Upper lobe of right lung (tissue), 1 donor: ENCODE data around the gene UFSP1. TPM values are rescaled to one million over a fixed set of nuclear protein-coding genes. Genes with fewer than 3 reads are reported as not detected.
A peak's percentile ranks its signal among the peaks of the same experiment; 100 is the strongest.
"Not testable (repeated sequence)": the region's sequence is repeated elsewhere in the genome, so short reads cannot be mapped to it uniquely, and the experiment has no call there.

Experiments used
- ATAC-seq: fragments of 200-7000 bp; cut with Tn5 transposase; one replicate; pipeline ENCODE4 v1.9.1; 2020; ENCODE audit warnings: mild to moderate bottlenecking, moderate library complexity
- DNase-seq: peaks from one replicate; pipeline ENCODE4 v3.0.0-alpha.2; 2020
- H3K27ac ChIP-seq: fragments of 200-600 bp; one replicate; pipeline ENCODE4 v1.8.0; 2022
- H3K27me3 ChIP-seq: fragments of 200-600 bp; one replicate; pipeline ENCODE4 v1.8.0; 2022; ENCODE audit warnings: mild to moderate bottlenecking
- H3K36me3 ChIP-seq: fragments of 200-600 bp; one replicate; pipeline ENCODE4 v1.8.0; 2022
- H3K4me1 ChIP-seq: fragments of 200-600 bp; one replicate; pipeline ENCODE4 v1.8.0; 2022
- H3K4me3 ChIP-seq: fragments of 200-600 bp; one replicate; pipeline ENCODE4 v1.8.0; 2022; ENCODE audit warnings: mild to moderate bottlenecking
- H3K9me3 ChIP-seq: fragments of 200-600 bp; one replicate; pipeline ENCODE4 v1.8.0; 2022
- intact Hi-C: fragments of 100-400 bp; cut with DNase I; formaldehyde crosslinking; loops from one replicate; pipeline ENCODE4 v1.11.0; 2022
- long read RNA-seq: library from polyadenylated mRNA; unstranded; transcript quantifications from one replicate; pipeline ENCODE4 v2.0.0, GENCODE V29; 2021
- total RNA-seq: library from RNA; stranded (reverse); fragmentation: NEBNext Ultra II Directional; extraction: Animal tissue kit (Norgen Biotek cat#: 25700); gene quantifications from one replicate; pipeline ENCODE4 v1.2.1, GENCODE V29; 2021
- TF ChIP-seq, protein P1 (sequence below): fragments of 200-600 bp; IDR thresholded peaks from one replicate; pipeline ENCODE4 v1.8.0; 2022; ENCODE audit warnings: antibody characterized with exemption
- donor health status: DM: no; HTN: yes; CAD: no; lungs with severe emphysema.

The UFSP1 gene
- 3.1 TPM for total RNA-seq
- long read RNA-seq, transcript UFSP1-201 (1 exons, 996 nt): major isoform, 8 of 8 reads
- long read RNA-seq, partial matches to known transcripts: 0 of 8 reads
- long read RNA-seq, other reads (novel, unspliced or antisense): 0 of 8 reads

DNA sequence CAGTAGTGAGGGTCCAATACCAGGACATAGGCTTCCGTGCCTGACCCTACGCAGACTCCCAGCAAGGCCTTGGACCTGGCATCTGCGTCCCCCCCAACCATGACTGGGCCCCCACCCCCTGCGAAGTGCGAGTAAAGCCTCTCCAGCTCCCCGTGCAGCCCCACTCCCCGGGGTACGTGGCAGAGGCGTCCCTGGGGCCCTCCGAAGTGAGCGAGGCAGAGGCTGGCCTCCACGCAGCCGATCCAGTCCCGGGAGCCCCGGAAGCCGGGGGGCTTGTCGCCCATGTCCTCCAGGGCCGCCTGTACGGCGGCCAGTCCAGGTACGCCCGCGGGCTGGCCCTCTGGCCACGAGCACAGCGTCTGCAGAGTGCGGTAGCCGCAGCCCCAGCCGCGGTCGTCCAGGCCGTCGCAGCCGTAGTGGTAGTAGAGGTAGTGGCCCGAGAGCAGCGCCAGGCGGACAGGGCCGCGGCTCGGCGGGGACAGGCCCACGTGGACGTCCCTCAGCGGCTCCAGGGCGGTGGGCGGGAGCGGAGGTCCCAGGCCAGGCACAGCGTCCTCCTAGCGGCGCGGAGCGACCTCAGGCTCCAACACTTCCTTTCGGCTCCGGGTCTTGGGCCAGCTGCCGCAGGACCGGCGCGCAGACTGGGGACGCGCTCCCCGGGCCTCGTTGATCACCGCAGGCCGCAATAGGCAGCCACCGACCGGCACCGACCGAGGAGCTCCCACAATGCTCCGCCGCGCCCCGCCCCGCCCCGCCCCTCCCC, at the start of gene UFSP1:
Gene UFSP1 (minus strand): TSS at position 728 of the 763 bp plus-strand sequence. CDS start 444 bp downstream, at position 284.
- TF ChIP-seq, protein P1, sequence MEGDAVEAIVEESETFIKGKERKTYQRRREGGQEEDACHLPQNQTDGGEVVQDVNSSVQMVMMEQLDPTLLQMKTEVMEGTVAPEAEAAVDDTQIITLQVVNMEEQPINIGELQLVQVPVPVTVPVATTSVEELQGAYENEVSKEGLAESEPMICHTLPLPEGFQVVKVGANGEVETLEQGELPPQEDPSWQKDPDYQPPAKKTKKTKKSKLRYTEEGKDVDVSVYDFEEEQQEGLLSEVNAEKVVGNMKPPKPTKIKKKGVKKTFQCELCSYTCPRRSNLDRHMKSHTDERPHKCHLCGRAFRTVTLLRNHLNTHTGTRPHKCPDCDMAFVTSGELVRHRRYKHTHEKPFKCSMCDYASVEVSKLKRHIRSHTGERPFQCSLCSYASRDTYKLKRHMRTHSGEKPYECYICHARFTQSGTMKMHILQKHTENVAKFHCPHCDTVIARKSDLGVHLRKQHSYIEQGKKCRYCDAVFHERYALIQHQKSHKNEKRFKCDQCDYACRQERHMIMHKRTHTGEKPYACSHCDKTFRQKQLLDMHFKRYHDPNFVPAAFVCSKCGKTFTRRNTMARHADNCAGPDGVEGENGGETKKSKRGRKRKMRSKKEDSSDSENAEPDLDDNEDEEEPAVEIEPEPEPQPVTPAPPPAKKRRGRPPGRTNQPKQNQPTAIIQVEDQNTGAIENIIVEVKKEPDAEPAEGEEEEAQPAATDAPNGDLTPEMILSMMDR: no peak
- peak within 1 kb of the TSS; percentile 88 for H3K27ac ChIP-seq
- ATAC-seq (peak; percentile 69), DNase-seq (no peak)
- intact Hi-C loops: no loop called here
- no peaks in the 10 kb centered on the region for H3K9me3 ChIP-seq
- peaks cover 27% of the 10 kb centered on the region for H3K4me1 ChIP-seq
- H3K36me3 ChIP-seq: peaks cover 44% of the 10 kb centered on the region
- peak within 1 kb of the TSS; percentile 83 for H3K4me3 ChIP-seq
- H3K27me3 ChIP-seq: no peaks in the 10 kb centered on the region

DNA sequence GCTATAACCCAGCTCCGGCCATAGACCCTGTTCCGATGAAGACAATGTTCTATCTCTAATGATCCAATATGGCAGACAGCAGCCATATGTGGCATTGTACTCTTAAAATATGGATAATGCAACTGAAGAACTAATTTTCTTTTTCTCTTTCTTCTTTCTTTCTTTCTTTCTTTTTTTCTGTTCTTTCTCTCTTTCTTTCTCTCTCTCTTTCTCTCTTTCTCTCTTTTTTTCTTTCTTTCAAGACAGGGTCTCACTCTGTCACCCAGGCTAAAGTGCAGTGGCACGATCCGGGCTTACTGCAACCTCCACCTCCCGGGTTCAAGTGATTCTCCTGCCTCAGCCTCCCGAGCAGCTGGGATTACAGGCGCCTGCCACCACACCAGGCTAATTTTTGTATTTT, 46.7 kb upstream of the UFSP1 start:
- H3K27me3 ChIP-seq, H3K4me3 ChIP-seq, H3K36me3 ChIP-seq, intact Hi-C loops, H3K4me1 ChIP-seq, DNase-seq, H3K27ac ChIP-seq, H3K9me3 ChIP-seq, ATAC-seq: not testable (repeated sequence)

DNA sequence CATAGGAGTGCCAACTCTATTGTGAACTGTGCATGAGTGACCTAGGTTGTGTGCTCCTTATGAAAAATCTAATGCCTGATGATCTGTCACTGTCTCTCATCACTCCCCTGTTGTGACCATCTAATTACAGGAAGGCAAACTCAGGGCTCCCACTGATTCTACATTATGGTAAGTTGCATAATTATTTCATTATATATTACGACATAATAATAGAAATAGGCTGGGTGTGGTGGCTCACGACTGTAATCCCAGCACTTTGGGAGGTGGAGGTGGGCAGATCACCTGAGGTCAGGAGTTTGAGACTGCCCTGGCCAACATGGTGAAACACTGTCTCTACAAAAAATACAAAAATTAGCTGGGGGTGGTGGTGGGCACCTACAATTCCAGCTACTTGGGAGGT, 45.9 kb upstream of the UFSP1 start:
- H3K27me3 ChIP-seq, DNase-seq, H3K36me3 ChIP-seq, H3K4me3 ChIP-seq, H3K4me1 ChIP-seq, H3K9me3 ChIP-seq, intact Hi-C loops, H3K27ac ChIP-seq, ATAC-seq: not testable (repeated sequence)

DNA sequence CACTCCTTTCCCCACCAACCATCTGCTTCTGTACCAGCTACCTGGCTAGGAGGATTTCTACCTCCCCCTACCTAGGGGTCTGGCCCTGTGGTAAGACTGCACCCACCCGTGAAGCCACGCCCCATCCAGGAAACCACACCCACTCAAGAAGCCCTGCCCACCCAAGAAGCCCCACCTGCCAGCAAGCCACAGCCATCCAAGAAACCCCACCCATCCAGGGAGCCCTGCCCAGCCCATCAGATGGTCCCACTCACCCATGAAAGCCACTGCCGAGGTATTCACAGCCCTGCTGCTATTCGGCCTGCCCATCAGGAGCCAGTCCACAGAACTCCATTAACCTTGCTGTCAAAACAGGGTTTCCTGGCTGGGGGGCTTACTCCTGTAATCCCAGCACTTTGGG, 44.2 kb upstream of the UFSP1 start:
- no peaks in the 10 kb centered on the region for H3K36me3 ChIP-seq
- no peaks in the 10 kb centered on the region for H3K9me3 ChIP-seq
- intact Hi-C loops: no loop called here
- H3K27me3 ChIP-seq: no peaks in the 10 kb centered on the region
- no peak overlapping the region for H3K27ac ChIP-seq
- TF ChIP-seq, protein P1: no peak
- no peaks in the 10 kb centered on the region for H3K4me1 ChIP-seq
- no peak overlapping the region for H3K4me3 ChIP-seq
- ATAC-seq: no peak
- DNase-seq: no peak

DNA sequence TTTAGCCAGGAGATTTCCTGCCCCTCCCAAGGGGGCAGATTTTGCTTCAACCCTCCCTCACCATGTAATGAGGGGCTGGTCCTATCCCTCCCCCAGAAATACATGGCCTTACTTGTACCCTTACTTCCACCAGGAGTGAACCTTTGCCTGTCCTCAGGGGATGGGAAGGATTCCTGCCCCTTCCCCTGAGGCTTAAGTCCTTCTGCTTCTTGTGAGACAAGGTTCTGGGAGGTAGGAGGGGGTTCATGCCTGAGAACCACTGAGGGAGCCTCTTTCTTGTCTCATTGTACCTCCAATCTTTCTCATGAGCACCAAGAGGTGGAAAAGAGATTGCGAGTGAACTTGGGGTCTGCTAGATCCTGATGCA, 40.3 kb upstream of the UFSP1 start:
- Histone ChIP-seq H3K9me3 (no peaks in the 10 kb centered on the region), H3K27ac (peak overlapping the region; percentile 9), H3K27me3 (no peaks in the 10 kb centered on the region), H3K36me3 (no peaks in the 10 kb centered on the region), H3K4me3 (no peak overlapping the region), H3K4me1 (no peaks in the 10 kb centered on the region)
- ATAC-seq (no peak), DNase-seq (no peak)
- intact Hi-C loops: no loop called here
- TF ChIP-seq, protein P1: no peak

DNA sequence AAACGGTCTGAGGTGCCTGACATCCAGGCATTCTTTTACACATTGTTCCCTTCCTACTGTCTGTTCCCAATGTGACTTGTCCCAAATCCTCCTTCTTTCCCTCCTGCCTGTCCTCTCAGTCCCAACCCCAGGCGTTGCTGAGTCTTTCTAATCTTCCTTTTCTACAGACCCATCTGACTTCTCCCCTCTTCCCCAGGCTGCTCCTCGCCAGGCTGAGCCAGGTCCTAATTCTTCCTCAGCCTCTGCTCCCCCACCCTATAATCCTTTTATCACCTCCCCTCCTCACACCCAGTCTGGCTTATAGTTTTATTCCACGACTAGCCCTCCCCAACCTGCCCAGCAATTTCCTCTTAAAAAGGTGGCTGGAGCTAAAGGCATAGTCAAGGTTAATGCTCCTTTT, 34.1 kb upstream of the UFSP1 start:
- H3K27me3 ChIP-seq, H3K36me3 ChIP-seq, H3K9me3 ChIP-seq, intact Hi-C loops, ATAC-seq, H3K27ac ChIP-seq, DNase-seq, H3K4me1 ChIP-seq, H3K4me3 ChIP-seq: not testable (repeated sequence)

DNA sequence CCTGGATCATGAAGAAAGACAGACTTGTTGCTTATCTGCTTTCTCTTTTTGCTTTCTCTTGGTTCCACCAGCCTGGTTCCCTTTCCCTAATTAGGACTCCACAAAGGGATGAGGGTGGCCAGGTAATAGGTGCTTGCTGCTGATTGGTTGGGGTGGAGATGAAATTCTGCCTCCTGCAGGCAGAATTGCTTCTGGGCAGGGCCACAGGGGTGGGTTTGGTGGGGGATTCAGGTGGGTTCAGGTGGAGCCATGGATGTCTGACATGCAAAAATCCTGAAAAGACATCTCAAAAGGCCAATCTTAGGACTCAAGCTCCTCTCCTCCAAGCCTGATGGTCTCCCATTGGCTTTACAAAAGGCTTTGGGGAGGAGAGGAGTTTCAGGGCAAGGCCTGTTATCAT, 31.5 kb upstream of the UFSP1 start:
- H3K4me1 ChIP-seq: peaks cover 4% of the 10 kb centered on the region
- no peaks in the 10 kb centered on the region for H3K9me3 ChIP-seq
- no peak overlapping the region for H3K27ac ChIP-seq
- H3K36me3 ChIP-seq: no peaks in the 10 kb centered on the region
- DNase-seq (no peak), ATAC-seq (no peak)
- TF ChIP-seq, protein P1: no peak
- no peaks in the 10 kb centered on the region for H3K27me3 ChIP-seq
- intact Hi-C loops: no loop called here
- H3K4me3 ChIP-seq: no peak overlapping the region

DNA sequence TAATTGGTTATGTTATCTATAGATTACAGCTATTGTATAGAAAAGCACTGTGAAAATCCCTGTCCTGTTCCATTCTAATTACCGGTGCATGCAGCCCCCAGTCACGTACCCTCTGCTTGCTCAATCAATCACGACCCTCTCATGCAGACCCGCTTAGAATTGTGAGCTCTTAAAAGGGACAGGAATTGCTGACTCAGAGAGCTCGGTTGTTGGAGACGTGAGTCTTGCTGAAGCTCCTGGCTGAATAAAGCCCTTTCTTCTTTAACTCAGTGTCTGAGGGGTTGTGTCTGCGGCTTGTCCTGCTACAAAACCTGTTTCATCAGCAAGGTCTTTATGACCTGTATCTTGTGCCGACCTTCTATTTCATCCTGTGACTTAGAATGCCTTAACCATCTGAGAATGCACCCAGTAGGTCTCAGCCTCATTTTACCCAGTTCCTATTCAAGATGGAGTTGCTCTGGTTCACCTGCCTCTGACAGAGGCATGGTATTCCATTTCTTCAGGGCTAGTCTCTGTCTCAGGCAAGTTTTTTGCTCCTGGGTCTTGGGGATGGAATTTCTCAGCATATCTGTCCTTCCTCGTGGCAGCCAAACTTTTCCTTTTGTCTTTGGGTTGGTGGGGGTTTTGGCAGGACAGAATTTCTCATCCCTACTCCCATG, 30.4 kb upstream of the UFSP1 start:
- intact Hi-C loops, H3K36me3 ChIP-seq, H3K4me3 ChIP-seq, ATAC-seq, H3K9me3 ChIP-seq, H3K27ac ChIP-seq, DNase-seq, H3K4me1 ChIP-seq, H3K27me3 ChIP-seq: not testable (repeated sequence)

DNA sequence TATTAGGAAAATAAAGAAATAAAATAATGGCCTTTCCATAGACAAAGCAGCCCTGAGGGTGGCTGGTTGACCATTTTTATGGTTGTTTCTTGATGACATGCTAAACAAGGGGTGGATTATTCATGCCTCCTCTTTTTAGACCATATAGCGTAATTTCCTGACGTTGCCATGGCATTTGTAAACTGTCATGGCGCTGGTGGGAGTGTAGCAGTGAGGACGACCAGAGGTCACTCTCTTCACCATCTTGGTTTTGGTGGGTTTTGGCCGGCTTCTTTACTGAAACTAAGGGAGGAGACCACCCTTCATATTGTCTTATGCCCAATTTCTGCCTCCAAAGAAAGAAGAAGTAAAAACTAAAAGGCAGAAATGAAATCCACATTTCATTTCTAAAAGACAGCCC, 29.8 kb upstream of the UFSP1 start:
- H3K36me3 ChIP-seq, H3K27me3 ChIP-seq, H3K4me3 ChIP-seq, intact Hi-C loops, ATAC-seq, DNase-seq, H3K27ac ChIP-seq, H3K4me1 ChIP-seq, H3K9me3 ChIP-seq: not testable (repeated sequence)
